Measurements from ENCODE around the gene MAP1A. TPM values are rescaled to one million over a fixed set of nuclear protein-coding genes. Genes with fewer than 3 reads are reported as not detected.

Gene MAP1A
- total and polyA plus RNA-seq, 2 donors (not counting 3 experiments of a cell fraction or from before 2014, with no cell fraction given) = 0.68 to 4.8 TPM

DNA sequence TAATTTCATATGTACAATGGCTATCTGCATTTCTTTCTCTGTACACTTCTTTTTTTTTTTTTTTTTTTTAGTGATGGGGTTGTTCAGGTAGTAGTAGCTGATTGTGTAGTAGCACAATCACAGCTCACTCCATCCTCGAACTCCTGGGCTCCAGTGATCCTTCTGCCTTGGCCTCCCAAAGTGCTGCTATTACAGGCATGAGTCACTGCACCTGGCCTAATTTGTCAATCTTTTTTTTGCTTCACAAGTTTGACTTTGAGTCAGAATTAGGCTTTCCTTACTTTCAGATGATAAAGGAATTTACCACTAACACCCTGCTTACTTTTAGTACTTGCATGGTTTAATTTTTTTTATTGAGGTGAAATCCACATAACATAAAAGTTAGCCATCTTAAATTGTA, 28.0 kb downstream of the MAP1A start:
- BruUV-seq (replicated peaks) = no TSS peak
- Histone ChIP-seq H2AFZ (ENCODE audit: low read depth, low read length) (no peak overlapping the region), H3K4me2 (ENCODE audit: insufficient read depth, low read length) (no peak overlapping the region), H3K9ac (replicated peaks; ENCODE audit: extremely low read depth, insufficient read depth, low read length) (no peak overlapping the region), H3K79me2 (ENCODE audit: control insufficient read depth, insufficient read depth, low read length) (no peaks in the 10 kb centered on the region), H3K36me3 (ENCODE audit: control insufficient read depth in 2 of 2, extremely low read depth in 1 of 2, insufficient read depth in 2 of 2, low read length in 2 of 2) (no peaks in the 10 kb centered on the region), H3K9me3 (replicated peaks; ENCODE audit: control insufficient read depth, insufficient read depth, low read length) (no peaks in the 10 kb centered on the region), H3K4me1 (ENCODE audit: control insufficient read depth, extremely low read depth, insufficient read depth, low read length) (no peaks in the 10 kb centered on the region), H3K4me3 (replicated peaks in 1 of 3; ENCODE audit: insufficient read depth in 1 of 3, low read depth in 1 of 3, low read length in 3 of 3) (no peak overlapping the region), H4K20me1 (replicated peaks; ENCODE audit: control insufficient read depth, extremely low read depth, insufficient read depth, low read length) (no peaks in the 10 kb centered on the region), H3K27ac (ENCODE audit: insufficient read depth, low read depth, low read length) (no peak overlapping the region), H3K9me1 (replicated peaks; ENCODE audit: control insufficient read depth, extremely low read depth, insufficient read depth, low read length) (no peaks in the 10 kb centered on the region), H3K27me3 (ENCODE audit: control insufficient read depth in 2 of 2, insufficient read depth in 2 of 2, low read length in 2 of 2) (no peaks in the 10 kb centered on the region)
- FAIRE-seq (no peak), DNase-seq (ENCODE audit: low read depth, low spot score) (no peak)
- TF ChIP-seq POLR2AphosphoS5 (IDR thresholded peaks at IDR 0.05; ENCODE audit: insufficient read depth, low read depth, low read length) (no peak), FOS (IDR thresholded peaks at IDR 0.05; ENCODE audit: borderline replicate concordance, insufficient read depth, low read length) (no peak), EZH2 (IDR thresholded peaks at IDR 0.05; ENCODE audit: borderline replicate concordance, low read depth, low read length, severe bottlenecking) (no peak), JUN (IDR thresholded peaks at IDR 0.05; ENCODE audit: borderline replicate concordance, insufficient read depth, insufficient read length, low read depth) (no peak), POLR2A (IDR thresholded peaks at IDR 0.05; ENCODE audit: low read depth, low read length) (no peak), MYC (IDR thresholded peaks at IDR 0.05; ENCODE audit: low read depth, low read length) (no peak), GATA2 (IDR thresholded peaks at IDR 0.05; ENCODE audit: insufficient read depth, insufficient read length, low read depth, low read length) (no peak), CTCF (IDR thresholded peaks at IDR 0.05; ENCODE audit: extremely low read depth in 1 of 2, insufficient read depth in 1 of 2, low read depth in 1 of 2, low read length in 2 of 2) (no peak)
- TF ChIP-seq, protein P1, sequence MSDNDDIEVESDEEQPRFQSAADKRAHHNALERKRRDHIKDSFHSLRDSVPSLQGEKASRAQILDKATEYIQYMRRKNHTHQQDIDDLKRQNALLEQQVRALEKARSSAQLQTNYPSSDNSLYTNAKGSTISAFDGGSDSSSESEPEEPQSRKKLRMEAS (IDR thresholded peaks at IDR 0.05; ENCODE audit: insufficient read depth, insufficient read length) = no peak
- dilution Hi-C loops (cut with MboI; ENCODE audit: extremely low pct_ligation_motif_present, low sequenced_read_pairs) = no loop called here
- intact Hi-C loops (cut with micrococcal nuclease) = no loop called here
- ChIA-PET CTCF (no interaction called here), POLR2A (no interaction called here)

All from endothelial cell of umbilical vein (primary cell).